Parathyroid adenoma (tissue), 2 donors: ENCODE results near the gene BFSP2.

ENCODE experiments used
- H2AFZ ChIP-seq: fragments of 300-600 bp; sonication (generic); one replicate; pipeline ENCODE4 v1.7.0; 2017; ENCODE audit warnings: antibody characterized with exemption, mild to moderate bottlenecking
- H3K27ac ChIP-seq: fragments of 300-600 bp; sonication (generic); one replicate; pipeline ENCODE4 v1.7.0; 2017
- H3K27me3 ChIP-seq: fragments of 300-600 bp; sonication (generic); one replicate; pipeline ENCODE4 v1.7.0; 2017; ENCODE audit warnings: low read length; ENCODE audit not compliant: control insufficient read depth, insufficient read depth
- H3K36me3 ChIP-seq: fragments of 300-600 bp; sonication (generic); one replicate; pipeline ENCODE4 v1.7.0; 2017; ENCODE audit warnings: low read length; ENCODE audit not compliant: control insufficient read depth, insufficient read depth
- H3K4me1 ChIP-seq: fragments of 300-600 bp; sonication (generic); one replicate; pipeline ENCODE4 v1.7.0; 2017; ENCODE audit warnings: control low read depth
- H3K4me2 ChIP-seq: fragments of 300-600 bp; sonication (generic); one replicate; pipeline ENCODE4 v1.7.0; 2017; ENCODE audit warnings: low read length
- H3K4me3 ChIP-seq: fragments of 300-600 bp; sonication (generic); one replicate; pipeline ENCODE4 v1.7.0; 2017; ENCODE audit warnings: low read depth, low read length
- H3K79me2 ChIP-seq: fragments of 300-600 bp; sonication (generic); one replicate; pipeline ENCODE4 v1.7.0; 2017; ENCODE audit warnings: control low read depth
- H3K9ac ChIP-seq: fragments of 300-600 bp; sonication (generic); one replicate; pipeline ENCODE4 v1.7.0; 2017; ENCODE audit warnings: mild to moderate bottlenecking
- H3K9me3 ChIP-seq: fragments of 300-600 bp; sonication (generic); one replicate; pipeline ENCODE4 v1.7.0; 2017; ENCODE audit warnings: low read length; ENCODE audit not compliant: control insufficient read depth
- TF ChIP-seq, protein P1 (sequence below): fragments of 300-600 bp; sonication (generic); IDR thresholded peaks from one replicate; pipeline ENCODE4 v1.7.0; 2017; ENCODE audit warnings: antibody characterized with exemption, mild to moderate bottlenecking
- donor health status: primary hyperparathyroidism.

The BFSP2 gene

GRCh38 chr3:133447750-133448477 lies 48.1 kb downstream of the BFSP2 start:
- Histone ChIP-seq H3K4me1 (peaks cover 17% of the 10 kb centered on the region), H3K4me2 (no peak overlapping the region), H3K27me3 (no peaks in the 10 kb centered on the region), H3K36me3 (no peaks in the 10 kb centered on the region), H3K79me2 (no peaks in the 10 kb centered on the region), H3K9me3 (no peaks in the 10 kb centered on the region), H3K27ac (no peak overlapping the region), H3K4me3 (no peak overlapping the region), H2AFZ (peak overlapping the region; percentile 45), H3K9ac (no peak overlapping the region)
- TF ChIP-seq, protein P1, sequence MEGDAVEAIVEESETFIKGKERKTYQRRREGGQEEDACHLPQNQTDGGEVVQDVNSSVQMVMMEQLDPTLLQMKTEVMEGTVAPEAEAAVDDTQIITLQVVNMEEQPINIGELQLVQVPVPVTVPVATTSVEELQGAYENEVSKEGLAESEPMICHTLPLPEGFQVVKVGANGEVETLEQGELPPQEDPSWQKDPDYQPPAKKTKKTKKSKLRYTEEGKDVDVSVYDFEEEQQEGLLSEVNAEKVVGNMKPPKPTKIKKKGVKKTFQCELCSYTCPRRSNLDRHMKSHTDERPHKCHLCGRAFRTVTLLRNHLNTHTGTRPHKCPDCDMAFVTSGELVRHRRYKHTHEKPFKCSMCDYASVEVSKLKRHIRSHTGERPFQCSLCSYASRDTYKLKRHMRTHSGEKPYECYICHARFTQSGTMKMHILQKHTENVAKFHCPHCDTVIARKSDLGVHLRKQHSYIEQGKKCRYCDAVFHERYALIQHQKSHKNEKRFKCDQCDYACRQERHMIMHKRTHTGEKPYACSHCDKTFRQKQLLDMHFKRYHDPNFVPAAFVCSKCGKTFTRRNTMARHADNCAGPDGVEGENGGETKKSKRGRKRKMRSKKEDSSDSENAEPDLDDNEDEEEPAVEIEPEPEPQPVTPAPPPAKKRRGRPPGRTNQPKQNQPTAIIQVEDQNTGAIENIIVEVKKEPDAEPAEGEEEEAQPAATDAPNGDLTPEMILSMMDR, result no peak

DNA sequence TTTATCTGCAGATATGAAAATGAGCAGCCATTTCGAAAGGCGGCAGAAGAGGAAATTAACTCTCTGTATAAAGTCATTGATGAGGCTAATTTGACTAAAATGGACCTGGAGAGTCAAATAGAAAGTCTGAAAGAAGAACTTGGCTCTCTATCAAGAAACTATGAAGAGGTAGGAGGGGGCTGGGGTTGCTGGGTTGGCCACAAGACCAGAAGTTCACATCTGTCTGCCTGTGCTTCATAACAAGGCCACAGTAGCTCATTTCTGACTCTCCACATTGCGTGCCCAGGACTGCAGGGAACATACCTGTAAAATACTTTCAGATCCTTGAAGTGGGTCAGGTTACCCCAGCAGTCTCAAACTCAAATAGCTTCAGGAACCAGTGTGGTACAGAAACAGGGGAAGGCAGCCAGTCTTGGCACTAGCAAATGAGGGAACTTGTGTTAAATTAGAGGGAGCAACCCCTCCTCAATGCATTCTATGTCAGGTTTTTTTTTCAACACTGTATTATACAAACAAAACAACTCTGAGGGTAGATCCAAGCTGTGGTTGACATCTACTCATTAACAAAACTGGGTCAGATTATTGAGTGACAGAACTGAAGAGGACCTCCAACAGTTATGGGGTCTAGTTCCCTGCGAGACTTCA lies 48.7 kb downstream of the BFSP2 start:
- Histone ChIP-seq H3K9ac (no peak overlapping the region), H2AFZ (peak overlapping the region; percentile 45), H3K4me1 (peaks cover 23% of the 10 kb centered on the region), H3K79me2 (no peaks in the 10 kb centered on the region), H3K36me3 (no peaks in the 10 kb centered on the region), H3K27ac (no peak overlapping the region), H3K9me3 (no peaks in the 10 kb centered on the region), H3K27me3 (no peaks in the 10 kb centered on the region), H3K4me2 (no peak overlapping the region), H3K4me3 (no peak overlapping the region)
- TF ChIP-seq, protein P1, result no peak

DNA sequence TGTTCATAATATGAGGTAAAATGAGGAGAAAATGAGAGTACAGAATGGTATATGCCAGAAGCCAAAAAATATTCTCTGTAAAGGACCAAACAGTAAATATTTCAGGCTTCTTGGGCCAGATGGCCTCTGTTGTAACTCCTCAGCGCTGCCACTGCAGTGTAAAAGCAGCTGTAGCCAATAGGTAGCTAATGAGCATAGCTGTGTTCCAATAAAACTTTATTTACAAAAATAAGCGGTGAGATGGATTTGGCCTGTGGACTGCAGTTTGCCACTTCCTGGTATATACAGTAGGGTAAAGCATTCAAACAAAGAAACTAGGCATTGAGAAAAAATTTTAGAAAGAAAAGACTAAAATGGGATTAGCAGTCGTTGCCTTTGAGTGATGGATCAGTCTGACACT lies 51.5 kb downstream of the BFSP2 start:
- Histone ChIP-seq H3K9me3 (no peaks in the 10 kb centered on the region), H3K79me2 (no peaks in the 10 kb centered on the region), H3K4me1 (peaks cover 23% of the 10 kb centered on the region), H3K27ac (no peak overlapping the region), H3K4me3 (no peak overlapping the region), H3K27me3 (no peaks in the 10 kb centered on the region), H3K4me2 (no peak overlapping the region), H3K36me3 (no peaks in the 10 kb centered on the region), H2AFZ (no peak overlapping the region), H3K9ac (no peak overlapping the region)
- TF ChIP-seq, protein P1, result no peak

DNA sequence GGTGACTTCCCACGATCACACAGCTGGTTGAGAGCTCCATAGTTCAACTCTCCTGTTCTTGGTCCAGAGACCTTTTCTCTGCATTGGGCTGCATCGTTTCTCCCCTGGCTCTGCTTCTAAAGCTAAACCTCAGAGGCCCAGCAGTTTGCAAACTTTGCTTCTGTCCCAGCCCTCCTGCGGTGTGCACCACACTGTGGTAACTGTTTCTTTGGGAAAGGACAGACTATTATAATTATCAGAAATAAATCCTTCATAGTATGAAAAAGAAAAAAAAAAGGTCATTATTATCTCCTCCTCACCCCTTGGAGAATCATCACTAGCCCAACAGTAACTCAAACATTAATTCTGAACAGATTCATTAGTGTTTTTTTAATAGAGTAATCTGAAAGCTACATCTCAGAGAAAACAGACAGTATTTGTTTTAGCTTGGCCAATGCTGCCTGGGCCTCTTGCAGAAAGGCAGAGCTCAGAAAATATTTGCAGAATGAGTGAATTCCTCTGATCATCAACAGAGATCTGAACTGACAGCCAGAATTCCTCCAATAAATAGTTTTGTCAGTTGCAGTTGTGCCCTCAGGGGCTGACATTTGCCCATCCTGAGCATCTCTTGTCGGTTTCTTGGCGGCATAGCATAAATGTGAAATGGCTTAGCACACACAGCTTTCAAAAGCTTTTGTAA lies 52.9 kb downstream of the BFSP2 start:
- H3K36me3 ChIP-seq, result no peaks in the 10 kb centered on the region
- H3K4me2 ChIP-seq, result no peak overlapping the region
- H3K9ac ChIP-seq, result no peak overlapping the region
- TF ChIP-seq, protein P1, result no peak
- peaks cover 23% of the 10 kb centered on the region for H3K4me1 ChIP-seq
- H2AFZ ChIP-seq, result peak overlapping the region; percentile 59
- no peaks in the 10 kb centered on the region for H3K79me2 ChIP-seq
- H3K9me3 ChIP-seq, result no peaks in the 10 kb centered on the region
- H3K4me3 ChIP-seq, result no peak overlapping the region
- no peaks in the 10 kb centered on the region for H3K27me3 ChIP-seq
- peak overlapping the region; percentile 57 for H3K27ac ChIP-seq
